WTC11 (cell line): ENCODE results near the gene TUB. TPM values are rescaled to one million over a fixed set of nuclear protein-coding genes. Genes with fewer than 3 reads are reported as not detected.

Experiments used
- ATAC-seq: fragments of 200-7000 bp; cut with Tn5 transposase; 2 replicates; pipeline ENCODE4 v1.10.0; 2021; ENCODE audit warnings: mild to moderate bottlenecking, moderate library complexity
- CTCF ChIA-PET: fragments of 300-600 bp; sonication (Branson Sonifier 250); formaldehyde crosslinking; loops from one replicate; lab custom pipeline; 2021; ENCODE audit warnings: antibody characterized with exemption; lab: Charles Lee
- POLR2A ChIA-PET: fragments of 350-600 bp; sonication (Branson Sonifier 250); formaldehyde crosslinking; loops from one replicate; lab custom pipeline; 2021; ENCODE audit warnings: antibody characterized with exemption; lab: Charles Lee
- DNase-seq: peaks from one replicate; pipeline ENCODE4 v3.0.0; 2021; ENCODE audit warnings: low spot score
- H3K27ac Mint-ChIP-seq: 2 replicates; pipeline ENCODE4 v1.8.0; 2021; ENCODE audit warnings: mixed read lengths
- H3K27me3 Mint-ChIP-seq: 2 replicates; pipeline ENCODE4 v1.8.0; 2021; ENCODE audit warnings: low read depth, mild to moderate bottlenecking, moderate library complexity, mixed read lengths
- H3K36me3 Mint-ChIP-seq: 2 replicates; pipeline ENCODE4 v1.8.0; 2021; ENCODE audit warnings: mixed read lengths
- H3K4me1 Mint-ChIP-seq: 2 replicates; pipeline ENCODE4 v1.8.0; 2022; ENCODE audit warnings: mixed read lengths
- H3K4me3 Mint-ChIP-seq: 2 replicates; pipeline ENCODE4 v1.8.0; 2021; ENCODE audit warnings: mild to moderate bottlenecking, moderate library complexity, mixed read lengths
- H3K9me3 Mint-ChIP-seq: 2 replicates; pipeline ENCODE4 v1.8.0; 2021; ENCODE audit warnings: mixed read lengths
- ATF1 ChIP-seq: sonication (generic); formaldehyde crosslinking; IDR thresholded peaks from 2 replicates; pipeline ENCODE4 v1.8.1; 2023; ENCODE audit warnings: mild to moderate bottlenecking, moderate library complexity, missing genetic modification reagents
- ESRRA ChIP-seq: sonication (generic); formaldehyde crosslinking; IDR thresholded peaks from 2 replicates; pipeline ENCODE4 v1.8.1; 2022; ENCODE audit warnings: mild to moderate bottlenecking, missing genetic modification reagents, borderline replicate concordance
- FOXK1 ChIP-seq: sonication (generic); formaldehyde crosslinking; IDR thresholded peaks from 2 replicates; pipeline ENCODE4 v1.8.0; 2022; ENCODE audit warnings: mild to moderate bottlenecking, moderate library complexity, missing genetic modification reagents
- HMGA2 ChIP-seq: fragments of 250-450 bp; sonication (Bioruptor Pico); IDR thresholded peaks from 2 replicates; pipeline ENCODE4 v1.4.0; 2021; ENCODE audit warnings: mild to moderate bottlenecking, moderate library complexity
- JUN ChIP-seq: sonication (generic); formaldehyde crosslinking; IDR thresholded peaks from 2 replicates; pipeline ENCODE4 v1.8.0; 2023; ENCODE audit warnings: mild to moderate bottlenecking, missing genetic modification reagents
- NFE2L1 ChIP-seq: sonication (generic); formaldehyde crosslinking; IDR thresholded peaks from 2 replicates; pipeline ENCODE4 v1.8.1; 2023; ENCODE audit warnings: missing genetic modification reagents
- OVOL2 ChIP-seq: fragments of 250-450 bp; sonication (Bioruptor Pico); IDR thresholded peaks from 2 replicates; pipeline ENCODE4 v1.9.0; 2021; ENCODE audit warnings: mild to moderate bottlenecking, borderline replicate concordance
- SOX15 ChIP-seq: fragments of 250-450 bp; sonication (Bioruptor Pico); IDR thresholded peaks from 2 replicates; pipeline ENCODE4 v1.9.0; 2021; ENCODE audit warnings: mild to moderate bottlenecking
- ZNF219 ChIP-seq: sonication (generic); formaldehyde crosslinking; IDR thresholded peaks from 2 replicates; pipeline ENCODE4 v1.8.0; 2023; ENCODE audit warnings: missing genetic modification reagents, mild to moderate bottlenecking, borderline replicate concordance
- ZNF232 ChIP-seq: sonication (generic); formaldehyde crosslinking; IDR thresholded peaks from 2 replicates; pipeline ENCODE4 v1.8.0; 2022; ENCODE audit warnings: mild to moderate bottlenecking, missing genetic modification reagents
- ZNF416 ChIP-seq: fragments of 250-450 bp; sonication (Bioruptor Pico); IDR thresholded peaks from 2 replicates; pipeline ENCODE4 v1.9.0; 2021; ENCODE audit warnings: mild to moderate bottlenecking, inconsistent platforms
- ZNF671 ChIP-seq: fragments of 250-450 bp; sonication (Bioruptor Pico); IDR thresholded peaks from 2 replicates; pipeline ENCODE4 v1.8.0; 2021; ENCODE audit warnings: mild to moderate bottlenecking
- total RNA-seq: library from RNA; stranded (reverse); gene quantifications from 3 replicates; pipeline ENCODE4 v1.2.3, GENCODE V29; 2021
- TF ChIP-seq, protein P1 (sequence below): sonication (generic); formaldehyde crosslinking; IDR thresholded peaks from 2 replicates; pipeline ENCODE4 v1.8.0; 2022; ENCODE audit warnings: mild to moderate bottlenecking, missing genetic modification reagents
- TF ChIP-seq, protein P2 (sequence below): sonication (generic); formaldehyde crosslinking; IDR thresholded peaks from 2 replicates; pipeline ENCODE4 v1.8.1; 2022; ENCODE audit warnings: low read depth, mild to moderate bottlenecking, moderate library complexity, missing genetic modification reagents, borderline replicate concordance
- TF ChIP-seq, protein P3 (sequence below): sonication (generic); formaldehyde crosslinking; IDR thresholded peaks from 2 replicates; pipeline ENCODE4 v1.8.1; 2023; ENCODE audit warnings: mild to moderate bottlenecking, missing genetic modification reagents, moderate library complexity
- TF ChIP-seq, protein P4 (sequence below): fragments of 250-450 bp; sonication (Bioruptor Pico); IDR thresholded peaks from 2 replicates; pipeline ENCODE4 v1.8.0; 2021; ENCODE audit warnings: mild to moderate bottlenecking
- TF ChIP-seq, protein P5 (sequence below): sonication (generic); formaldehyde crosslinking; conservative IDR thresholded peaks from 2 replicates; pipeline ENCODE4 v1.8.1; 2022; ENCODE audit warnings: mild to moderate bottlenecking, missing genetic modification reagents
- TF ChIP-seq, protein P6 (sequence below): sonication (generic); formaldehyde crosslinking; IDR thresholded peaks from 2 replicates; pipeline ENCODE4 v1.8.0; 2022; ENCODE audit warnings: mild to moderate bottlenecking, missing genetic modification reagents
- TF ChIP-seq, protein P7 (sequence below): sonication (generic); formaldehyde crosslinking; IDR thresholded peaks from 2 replicates; pipeline ENCODE4 v1.8.0; 2022; ENCODE audit warnings: mild to moderate bottlenecking, missing genetic modification reagents
- TF ChIP-seq, protein P8 (sequence below): fragments of 250-450 bp; sonication (Bioruptor Pico); IDR thresholded peaks from 2 replicates; pipeline ENCODE4 v1.9.0; 2021; ENCODE audit warnings: mild to moderate bottlenecking
- TF ChIP-seq, protein P9 (sequence below): fragments of 250-450 bp; sonication (Bioruptor Pico); IDR thresholded peaks from 2 replicates; pipeline ENCODE4 v1.9.0; 2021; ENCODE audit warnings: moderate library complexity, mild to moderate bottlenecking, inconsistent platforms, borderline replicate concordance
- TF ChIP-seq, protein P10 (sequence below): sonication (generic); formaldehyde crosslinking; IDR thresholded peaks from 2 replicates; pipeline ENCODE4 v1.8.0; 2022; ENCODE audit warnings: missing genetic modification reagents

TUB gene
- total RNA-seq, 1 experiment from 2014 or later: 32.1 TPM

DNA sequence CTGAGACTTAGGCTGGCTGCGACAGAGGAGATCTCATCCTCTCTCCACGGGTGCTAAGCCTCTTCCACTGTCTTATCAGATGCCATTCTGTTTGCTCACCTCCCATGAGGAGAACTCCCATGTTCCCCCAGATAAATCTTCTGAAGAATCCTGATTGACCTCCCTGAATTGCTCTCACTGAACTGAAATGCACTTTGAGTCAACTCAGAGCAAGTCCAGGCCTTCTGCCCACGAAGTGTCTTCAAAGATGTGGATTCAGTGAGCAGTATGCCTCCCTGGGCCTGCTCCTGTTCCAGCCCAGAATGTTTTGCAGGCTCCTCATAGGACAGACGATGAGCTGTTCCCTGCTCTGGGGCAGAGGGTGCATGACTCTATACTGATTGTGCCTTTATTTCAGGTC, 17.4 kb downstream of the TUB start:
- CTCF ChIA-PET: interaction anchor here (0.8 to 6.9 kb wide), 24 partner anchors 10 to 486 kb away, joined by 3 to 133 read pairs (median 10); partner anchors contain the start of genes LMO1, RIC3 and TUB
- TF ChIP-seq NFE2L1 (CRISPR knock-in tag) (no peak), ESRRA (no peak), ZNF416 (CRISPR knock-in tag) (no peak), ZNF671 (CRISPR knock-in tag) (no peak), ZNF232 (CRISPR knock-in tag) (no peak), OVOL2 (CRISPR knock-in tag) (no peak), HMGA2 (CRISPR knock-in tag) (no peak), ATF1 (CRISPR knock-in tag) (no peak), JUN (CRISPR knock-in tag) (no peak), SOX15 (CRISPR knock-in tag) (no peak), FOXK1 (CRISPR knock-in tag) (no peak), ZNF219 (CRISPR knock-in tag) (no peak)
- TF ChIP-seq, protein P1, sequence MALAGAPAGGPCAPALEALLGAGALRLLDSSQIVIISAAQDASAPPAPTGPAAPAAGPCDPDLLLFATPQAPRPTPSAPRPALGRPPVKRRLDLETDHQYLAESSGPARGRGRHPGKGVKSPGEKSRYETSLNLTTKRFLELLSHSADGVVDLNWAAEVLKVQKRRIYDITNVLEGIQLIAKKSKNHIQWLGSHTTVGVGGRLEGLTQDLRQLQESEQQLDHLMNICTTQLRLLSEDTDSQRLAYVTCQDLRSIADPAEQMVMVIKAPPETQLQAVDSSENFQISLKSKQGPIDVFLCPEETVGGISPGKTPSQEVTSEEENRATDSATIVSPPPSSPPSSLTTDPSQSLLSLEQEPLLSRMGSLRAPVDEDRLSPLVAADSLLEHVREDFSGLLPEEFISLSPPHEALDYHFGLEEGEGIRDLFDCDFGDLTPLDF (CRISPR knock-in tag): no peak
- TF ChIP-seq, protein P2, sequence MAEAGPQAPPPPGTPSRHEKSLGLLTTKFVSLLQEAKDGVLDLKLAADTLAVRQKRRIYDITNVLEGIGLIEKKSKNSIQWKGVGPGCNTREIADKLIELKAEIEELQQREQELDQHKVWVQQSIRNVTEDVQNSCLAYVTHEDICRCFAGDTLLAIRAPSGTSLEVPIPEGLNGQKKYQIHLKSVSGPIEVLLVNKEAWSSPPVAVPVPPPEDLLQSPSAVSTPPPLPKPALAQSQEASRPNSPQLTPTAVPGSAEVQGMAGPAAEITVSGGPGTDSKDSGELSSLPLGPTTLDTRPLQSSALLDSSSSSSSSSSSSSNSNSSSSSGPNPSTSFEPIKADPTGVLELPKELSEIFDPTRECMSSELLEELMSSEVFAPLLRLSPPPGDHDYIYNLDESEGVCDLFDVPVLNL: no peak
- TF ChIP-seq, protein P3, sequence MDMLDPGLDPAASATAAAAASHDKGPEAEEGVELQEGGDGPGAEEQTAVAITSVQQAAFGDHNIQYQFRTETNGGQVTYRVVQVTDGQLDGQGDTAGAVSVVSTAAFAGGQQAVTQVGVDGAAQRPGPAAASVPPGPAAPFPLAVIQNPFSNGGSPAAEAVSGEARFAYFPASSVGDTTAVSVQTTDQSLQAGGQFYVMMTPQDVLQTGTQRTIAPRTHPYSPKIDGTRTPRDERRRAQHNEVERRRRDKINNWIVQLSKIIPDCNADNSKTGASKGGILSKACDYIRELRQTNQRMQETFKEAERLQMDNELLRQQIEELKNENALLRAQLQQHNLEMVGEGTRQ (CRISPR knock-in tag): no peak
- TF ChIP-seq, protein P4, sequence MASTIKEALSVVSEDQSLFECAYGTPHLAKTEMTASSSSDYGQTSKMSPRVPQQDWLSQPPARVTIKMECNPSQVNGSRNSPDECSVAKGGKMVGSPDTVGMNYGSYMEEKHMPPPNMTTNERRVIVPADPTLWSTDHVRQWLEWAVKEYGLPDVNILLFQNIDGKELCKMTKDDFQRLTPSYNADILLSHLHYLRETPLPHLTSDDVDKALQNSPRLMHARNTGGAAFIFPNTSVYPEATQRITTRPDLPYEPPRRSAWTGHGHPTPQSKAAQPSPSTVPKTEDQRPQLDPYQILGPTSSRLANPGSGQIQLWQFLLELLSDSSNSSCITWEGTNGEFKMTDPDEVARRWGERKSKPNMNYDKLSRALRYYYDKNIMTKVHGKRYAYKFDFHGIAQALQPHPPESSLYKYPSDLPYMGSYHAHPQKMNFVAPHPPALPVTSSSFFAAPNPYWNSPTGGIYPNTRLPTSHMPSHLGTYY: no peak
- TF ChIP-seq, protein P5, sequence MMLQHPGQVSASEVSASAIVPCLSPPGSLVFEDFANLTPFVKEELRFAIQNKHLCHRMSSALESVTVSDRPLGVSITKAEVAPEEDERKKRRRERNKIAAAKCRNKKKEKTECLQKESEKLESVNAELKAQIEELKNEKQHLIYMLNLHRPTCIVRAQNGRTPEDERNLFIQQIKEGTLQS (CRISPR knock-in tag): no peak
- TF ChIP-seq, protein P6, sequence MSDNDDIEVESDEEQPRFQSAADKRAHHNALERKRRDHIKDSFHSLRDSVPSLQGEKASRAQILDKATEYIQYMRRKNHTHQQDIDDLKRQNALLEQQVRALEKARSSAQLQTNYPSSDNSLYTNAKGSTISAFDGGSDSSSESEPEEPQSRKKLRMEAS (CRISPR knock-in tag): no peak
- TF ChIP-seq, protein P7, sequence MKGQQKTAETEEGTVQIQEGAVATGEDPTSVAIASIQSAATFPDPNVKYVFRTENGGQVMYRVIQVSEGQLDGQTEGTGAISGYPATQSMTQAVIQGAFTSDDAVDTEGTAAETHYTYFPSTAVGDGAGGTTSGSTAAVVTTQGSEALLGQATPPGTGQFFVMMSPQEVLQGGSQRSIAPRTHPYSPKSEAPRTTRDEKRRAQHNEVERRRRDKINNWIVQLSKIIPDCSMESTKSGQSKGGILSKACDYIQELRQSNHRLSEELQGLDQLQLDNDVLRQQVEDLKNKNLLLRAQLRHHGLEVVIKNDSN (CRISPR knock-in tag): no peak
- TF ChIP-seq, protein P8, sequence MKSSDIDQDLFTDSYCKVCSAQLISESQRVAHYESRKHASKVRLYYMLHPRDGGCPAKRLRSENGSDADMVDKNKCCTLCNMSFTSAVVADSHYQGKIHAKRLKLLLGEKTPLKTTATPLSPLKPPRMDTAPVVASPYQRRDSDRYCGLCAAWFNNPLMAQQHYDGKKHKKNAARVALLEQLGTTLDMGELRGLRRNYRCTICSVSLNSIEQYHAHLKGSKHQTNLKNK: no peak
- H3K4me1 Mint-ChIP-seq: no peaks in the 10 kb centered on the region
- DNase-seq: no peak
- H3K36me3 Mint-ChIP-seq: peaks cover 35% of the 10 kb centered on the region
- H3K27me3 Mint-ChIP-seq: no peaks in the 10 kb centered on the region
- POLR2A ChIA-PET: interaction anchor here (2.0 kb wide), 1 partner anchor 65 kb away, joined by 5 read pairs; no protein-coding TSS in a partner anchor
- H3K9me3 Mint-ChIP-seq: no peaks in the 10 kb centered on the region
- no peak for ATAC-seq
- H3K27ac Mint-ChIP-seq: no peak overlapping the region
- H3K4me3 Mint-ChIP-seq: no peak overlapping the region

DNA sequence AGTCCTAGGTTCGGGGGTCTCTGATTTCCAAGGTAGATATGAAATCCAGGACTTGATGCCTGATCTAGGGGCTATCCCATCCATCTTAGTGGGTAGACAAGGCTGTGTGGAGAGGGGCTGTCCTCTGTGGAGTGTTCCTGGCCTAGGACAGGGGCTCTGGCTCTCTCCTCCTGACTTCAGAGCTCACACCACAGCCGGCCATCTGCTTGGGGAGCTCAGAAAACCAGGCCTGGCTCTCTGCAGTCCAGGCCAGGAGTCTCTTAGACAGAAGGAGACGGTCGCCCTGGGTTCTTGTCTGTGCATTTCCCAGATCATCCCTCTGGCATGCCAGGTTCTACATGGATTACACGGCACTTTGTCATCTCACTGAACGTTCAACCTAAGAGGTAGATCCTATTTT, 17.9 kb downstream of the TUB start:
- Mint-ChIP-seq H3K27ac (no peak overlapping the region), H3K4me1 (no peaks in the 10 kb centered on the region), H3K9me3 (no peaks in the 10 kb centered on the region), H3K36me3 (peaks cover 32% of the 10 kb centered on the region), H3K27me3 (no peaks in the 10 kb centered on the region), H3K4me3 (no peak overlapping the region)
- TF ChIP-seq, protein P9, sequence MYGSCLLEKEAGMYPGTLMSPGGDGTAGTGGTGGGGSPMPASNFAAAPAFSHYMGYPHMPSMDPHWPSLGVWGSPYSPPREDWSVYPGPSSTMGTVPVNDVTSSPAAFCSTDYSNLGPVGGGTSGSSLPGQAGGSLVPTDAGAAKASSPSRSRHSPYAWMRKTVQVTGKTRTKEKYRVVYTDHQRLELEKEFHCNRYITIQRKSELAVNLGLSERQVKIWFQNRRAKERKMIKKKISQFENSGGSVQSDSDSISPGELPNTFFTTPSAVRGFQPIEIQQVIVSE (CRISPR knock-in tag): no peak
- TF ChIP-seq, protein P10, sequence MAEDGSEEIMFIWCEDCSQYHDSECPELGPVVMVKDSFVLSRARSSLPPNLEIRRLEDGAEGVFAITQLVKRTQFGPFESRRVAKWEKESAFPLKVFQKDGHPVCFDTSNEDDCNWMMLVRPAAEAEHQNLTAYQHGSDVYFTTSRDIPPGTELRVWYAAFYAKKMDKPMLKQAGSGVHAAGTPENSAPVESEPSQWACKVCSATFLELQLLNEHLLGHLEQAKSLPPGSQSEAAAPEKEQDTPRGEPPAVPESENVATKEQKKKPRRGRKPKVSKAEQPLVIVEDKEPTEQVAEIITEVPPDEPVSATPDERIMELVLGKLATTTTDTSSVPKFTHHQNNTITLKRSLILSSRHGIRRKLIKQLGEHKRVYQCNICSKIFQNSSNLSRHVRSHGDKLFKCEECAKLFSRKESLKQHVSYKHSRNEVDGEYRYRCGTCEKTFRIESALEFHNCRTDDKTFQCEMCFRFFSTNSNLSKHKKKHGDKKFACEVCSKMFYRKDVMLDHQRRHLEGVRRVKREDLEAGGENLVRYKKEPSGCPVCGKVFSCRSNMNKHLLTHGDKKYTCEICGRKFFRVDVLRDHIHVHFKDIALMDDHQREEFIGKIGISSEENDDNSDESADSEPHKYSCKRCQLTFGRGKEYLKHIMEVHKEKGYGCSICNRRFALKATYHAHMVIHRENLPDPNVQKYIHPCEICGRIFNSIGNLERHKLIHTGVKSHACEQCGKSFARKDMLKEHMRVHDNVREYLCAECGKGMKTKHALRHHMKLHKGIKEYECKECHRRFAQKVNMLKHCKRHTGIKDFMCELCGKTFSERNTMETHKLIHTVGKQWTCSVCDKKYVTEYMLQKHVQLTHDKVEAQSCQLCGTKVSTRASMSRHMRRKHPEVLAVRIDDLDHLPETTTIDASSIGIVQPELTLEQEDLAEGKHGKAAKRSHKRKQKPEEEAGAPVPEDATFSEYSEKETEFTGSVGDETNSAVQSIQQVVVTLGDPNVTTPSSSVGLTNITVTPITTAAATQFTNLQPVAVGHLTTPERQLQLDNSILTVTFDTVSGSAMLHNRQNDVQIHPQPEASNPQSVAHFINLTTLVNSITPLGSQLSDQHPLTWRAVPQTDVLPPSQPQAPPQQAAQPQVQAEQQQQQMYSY: 0 out of 2 replicates have a peak, but pooled peaks have one; percentile 34
- DNase-seq (no peak), ATAC-seq (no peak)
- ChIA-PET CTCF (interaction anchor here (0.6 to 6.9 kb wide), 47 partner anchors 10 to 527 kb away, joined by 3 to 133 read pairs (median 6); partner anchors contain the start of genes EIF3F, LMO1, NLRP10 and RIC3), POLR2A (interaction anchor here (1.0 to 2.0 kb wide), 3 partner anchors 66 to 112 kb away, joined by 3 to 5 read pairs (median 3); partner anchors contain the start of gene EIF3F)
